Mesothelial cell of epicardium (in vitro differentiated cells): ENCODE data around the gene OR2C3. TPM values are rescaled to one million over a fixed set of nuclear protein-coding genes. Genes with fewer than 3 reads are reported as not detected.

ENCODE experiments used
- DNase-seq, 2 experiments: peaks; one replicate each; pipeline ENCODE4 v3.0.0; 2021; ENCODE audit warnings: low spot score in 2 of 2; ENCODE audit not compliant: unreplicated experiment in 2 of 2
- H3K27ac Mint-ChIP-seq: 2 replicates; pipeline ENCODE4 v1.8.0; 2021; ENCODE audit warnings: mixed read lengths
- H3K27me3 Mint-ChIP-seq: 2 replicates; pipeline ENCODE4 v1.8.0; 2021; ENCODE audit warnings: low read depth, mixed read lengths
- H3K36me3 Mint-ChIP-seq: 2 replicates; pipeline ENCODE4 v1.8.0; 2021; ENCODE audit warnings: mixed read lengths
- H3K4me1 Mint-ChIP-seq: 2 replicates; pipeline ENCODE4 v1.8.0; 2021; ENCODE audit warnings: mixed read lengths
- H3K4me3 Mint-ChIP-seq: 2 replicates; pipeline ENCODE4 v1.8.0; 2021; ENCODE audit warnings: mild to moderate bottlenecking, moderate library complexity, mixed read lengths
- H3K9me3 Mint-ChIP-seq: 2 replicates; pipeline ENCODE4 v1.8.0; 2021; ENCODE audit warnings: mixed read lengths
- total RNA-seq: library from RNA; stranded (reverse); gene quantifications from 3 replicates; pipeline ENCODE4 v1.2.1, GENCODE V29; 2021
- TF ChIP-seq, protein P1 (sequence below): fragments of 200-600 bp; sonication (generic); IDR thresholded peaks from one replicate; pipeline ENCODE4 v1.5.0; 2021; ENCODE audit warnings: antibody characterized with exemption; ENCODE audit not compliant: unreplicated experiment

Gene OR2C3
- total RNA-seq, 1 donor from 2014 or later: not detected

GRCh38 chr1:247517795-247518612 is 18.2 kb downstream of the OR2C3 start:
- Mint-ChIP-seq H3K4me1 (no peaks in the 10 kb centered on the region), H3K27ac (no peak overlapping the region), H3K4me3 (no peak overlapping the region), H3K9me3 (peaks cover 10% of the 10 kb centered on the region), H3K27me3 (no peaks in the 10 kb centered on the region), H3K36me3 (no peaks in the 10 kb centered on the region)
- TF ChIP-seq, protein P1, sequence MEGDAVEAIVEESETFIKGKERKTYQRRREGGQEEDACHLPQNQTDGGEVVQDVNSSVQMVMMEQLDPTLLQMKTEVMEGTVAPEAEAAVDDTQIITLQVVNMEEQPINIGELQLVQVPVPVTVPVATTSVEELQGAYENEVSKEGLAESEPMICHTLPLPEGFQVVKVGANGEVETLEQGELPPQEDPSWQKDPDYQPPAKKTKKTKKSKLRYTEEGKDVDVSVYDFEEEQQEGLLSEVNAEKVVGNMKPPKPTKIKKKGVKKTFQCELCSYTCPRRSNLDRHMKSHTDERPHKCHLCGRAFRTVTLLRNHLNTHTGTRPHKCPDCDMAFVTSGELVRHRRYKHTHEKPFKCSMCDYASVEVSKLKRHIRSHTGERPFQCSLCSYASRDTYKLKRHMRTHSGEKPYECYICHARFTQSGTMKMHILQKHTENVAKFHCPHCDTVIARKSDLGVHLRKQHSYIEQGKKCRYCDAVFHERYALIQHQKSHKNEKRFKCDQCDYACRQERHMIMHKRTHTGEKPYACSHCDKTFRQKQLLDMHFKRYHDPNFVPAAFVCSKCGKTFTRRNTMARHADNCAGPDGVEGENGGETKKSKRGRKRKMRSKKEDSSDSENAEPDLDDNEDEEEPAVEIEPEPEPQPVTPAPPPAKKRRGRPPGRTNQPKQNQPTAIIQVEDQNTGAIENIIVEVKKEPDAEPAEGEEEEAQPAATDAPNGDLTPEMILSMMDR: no peak
- no peak for DNase-seq

DNA sequence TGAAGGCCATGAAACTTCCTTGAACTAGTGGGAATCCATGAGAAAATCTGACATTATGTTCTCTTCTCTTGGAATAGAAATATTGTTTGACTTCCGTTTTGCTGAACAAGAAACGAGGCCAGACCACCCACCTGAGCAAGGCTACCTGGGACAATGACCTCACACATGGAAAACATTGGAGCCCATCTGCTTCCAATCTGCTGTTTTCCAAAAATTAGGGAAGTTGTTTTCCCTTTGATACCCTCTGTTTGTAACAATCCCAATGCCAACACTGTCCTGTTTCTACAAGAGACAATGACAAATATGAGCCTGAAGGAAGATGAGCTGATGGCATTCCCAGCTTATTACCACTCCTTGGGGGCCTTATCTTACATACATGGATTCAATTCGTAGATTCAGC is 29.4 kb downstream of the OR2C3 start:
- H3K9me3 Mint-ChIP-seq: peaks cover 4% of the 10 kb centered on the region
- DNase-seq: no peak
- H3K36me3 Mint-ChIP-seq: no peaks in the 10 kb centered on the region
- H3K27me3 Mint-ChIP-seq: peaks cover 11% of the 10 kb centered on the region
- H3K4me3 Mint-ChIP-seq: no peak overlapping the region
- no peaks in the 10 kb centered on the region for H3K4me1 Mint-ChIP-seq
- no peak overlapping the region for H3K27ac Mint-ChIP-seq
- TF ChIP-seq, protein P1: no peak

- H3K4me3 Mint-ChIP-seq: no peak overlapping the region
- H3K9me3 Mint-ChIP-seq: no peaks in the 10 kb centered on the region
- H3K27me3 Mint-ChIP-seq: peaks cover 5% of the 10 kb centered on the region
- no peaks in the 10 kb centered on the region for H3K36me3 Mint-ChIP-seq
- TF ChIP-seq, protein P1: no peak
- peaks cover 14% of the 10 kb centered on the region for H3K4me1 Mint-ChIP-seq
- no peak for DNase-seq
- H3K27ac Mint-ChIP-seq: no peak overlapping the region
These were observed 35.4 kb downstream of the OR2C3 start for GRCh38 chr1:247500865-247501264.

GRCh38 chr1:247496581-247497285 is 39.5 kb downstream of the OR2C3 start:
- Mint-ChIP-seq H3K36me3 (no peaks in the 10 kb centered on the region), H3K4me3 (no peak overlapping the region), H3K27me3 (peaks cover 17% of the 10 kb centered on the region), H3K9me3 (no peaks in the 10 kb centered on the region), H3K4me1 (peaks cover 38% of the 10 kb centered on the region), H3K27ac (no peak overlapping the region)
- TF ChIP-seq, protein P1: no peak
- no peak for DNase-seq

- Mint-ChIP-seq H3K4me3 (no peak overlapping the region), H3K4me1 (peaks cover 38% of the 10 kb centered on the region), H3K9me3 (no peaks in the 10 kb centered on the region), H3K36me3 (no peaks in the 10 kb centered on the region), H3K27ac (no peak overlapping the region), H3K27me3 (peaks cover 31% of the 10 kb centered on the region)
- TF ChIP-seq, protein P1: no peak
- no peak for DNase-seq
These were observed 41.5 kb downstream of the OR2C3 start for GRCh38 chr1:247494767-247495166.
